Activated CD4-positive, alpha-beta T cell treated with anti-CD3 and anti-CD28 coated beads, Interleukin-2, amount 10 ng/mL, durations not matched to agents 24 days and 14 days (primary cell): ENCODE results near the gene CYFIP1. TPM values are rescaled to one million over a fixed set of nuclear protein-coding genes. Genes with fewer than 3 reads are reported as not detected.

ENCODE experiments used
- DNase-seq: peaks from one replicate; pipeline ENCODE4 v3.0.0; 2022
- H3K27ac Mint-ChIP-seq: one replicate; pipeline ENCODE4 v1.8.0; 2022; ENCODE audit warnings: mild to moderate bottlenecking, mixed read lengths
- H3K27me3 Mint-ChIP-seq: one replicate; pipeline ENCODE4 v1.8.0; 2022; ENCODE audit warnings: mixed read lengths
- H3K36me3 Mint-ChIP-seq: one replicate; pipeline ENCODE4 v1.8.0; 2022; ENCODE audit warnings: low read depth, mild to moderate bottlenecking, mixed read lengths
- H3K4me1 Mint-ChIP-seq: one replicate; pipeline ENCODE4 v1.8.0; 2021; ENCODE audit warnings: mixed read lengths
- H3K4me3 Mint-ChIP-seq: one replicate; pipeline ENCODE4 v1.8.0; 2022; ENCODE audit warnings: mild to moderate bottlenecking, moderate library complexity, mixed read lengths
- H3K9me3 Mint-ChIP-seq: one replicate; pipeline ENCODE4 v1.8.0; 2021; ENCODE audit warnings: mixed read lengths
- intact Hi-C: fragments of 100-400 bp; cut with micrococcal nuclease; formaldehyde crosslinking; loops from one replicate; pipeline ENCODE4 v1.15.1; 2023
- total RNA-seq: library from RNA; stranded (reverse); gene quantifications from 2 replicates; pipeline ENCODE4 v1.2.3, GENCODE V29; 2022

CYFIP1 gene
- total RNA-seq, 1 donor from 2014 or later: 60.8 TPM

- intact Hi-C loops: no loop called here
- no peak overlapping the region for H3K4me3 Mint-ChIP-seq
- no peaks in the 10 kb centered on the region for H3K9me3 Mint-ChIP-seq
- peaks cover 13% of the 10 kb centered on the region for H3K36me3 Mint-ChIP-seq
- DNase-seq: no peak
- no peak overlapping the region for H3K27ac Mint-ChIP-seq
- no peaks in the 10 kb centered on the region for H3K27me3 Mint-ChIP-seq
- H3K4me1 Mint-ChIP-seq: peaks cover 1% of the 10 kb centered on the region
Measured at GRCh38 chr15:22931784-22932536, 48.2 kb downstream of the CYFIP1 start.

DNA sequence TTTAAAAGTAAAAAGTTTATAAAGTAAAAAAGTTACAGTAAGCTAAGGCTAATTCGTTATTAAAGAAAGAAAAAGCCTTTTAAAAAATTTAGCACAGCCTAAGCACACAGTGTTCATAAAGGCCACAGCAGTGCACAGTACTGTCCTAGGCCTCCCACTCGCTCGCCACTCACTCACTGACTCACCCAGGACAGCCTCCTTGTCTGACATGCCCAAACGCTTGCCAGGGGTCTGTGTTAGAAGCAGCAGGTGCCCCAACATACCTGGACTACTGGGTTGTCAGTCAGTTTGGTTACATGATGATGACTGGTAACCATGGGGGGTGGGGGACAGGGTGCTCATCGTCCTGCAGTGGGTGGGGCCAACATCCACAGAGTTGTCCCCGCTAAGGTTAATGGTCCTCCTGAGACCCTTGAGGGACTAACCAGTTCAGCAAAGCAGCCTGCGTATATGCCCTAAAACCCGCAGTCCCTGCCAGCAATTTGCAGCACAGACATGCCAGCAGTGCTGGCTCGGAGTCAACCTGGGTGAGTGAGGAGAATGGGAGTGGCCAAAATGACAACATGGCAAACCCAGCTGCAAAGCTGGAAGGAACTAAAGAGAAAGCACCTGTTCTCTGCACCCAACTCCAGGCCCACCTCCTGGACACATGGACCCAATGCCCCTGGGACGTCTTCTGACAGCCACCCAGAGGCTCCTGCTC, 49.2 kb downstream of the CYFIP1 start:
- intact Hi-C loops: no loop called here
- H3K4me3 Mint-ChIP-seq: no peak overlapping the region
- peaks cover 9% of the 10 kb centered on the region for H3K36me3 Mint-ChIP-seq
- H3K9me3 Mint-ChIP-seq: no peaks in the 10 kb centered on the region
- H3K4me1 Mint-ChIP-seq: no peaks in the 10 kb centered on the region
- no peaks in the 10 kb centered on the region for H3K27me3 Mint-ChIP-seq
- DNase-seq: no peak
- no peak overlapping the region for H3K27ac Mint-ChIP-seq

- Mint-ChIP-seq H3K36me3 (peaks cover 10% of the 10 kb centered on the region), H3K4me3 (no peak overlapping the region), H3K27me3 (no peaks in the 10 kb centered on the region), H3K9me3 (no peaks in the 10 kb centered on the region), H3K27ac (no peak overlapping the region), H3K4me1 (no peaks in the 10 kb centered on the region)
- intact Hi-C loops: no loop called here
- DNase-seq: no peak
Measured at GRCh38 chr15:22927761-22928160, 52.4 kb downstream of the CYFIP1 start.

- intact Hi-C loops: no loop called here
- Mint-ChIP-seq H3K27me3 (no peaks in the 10 kb centered on the region), H3K36me3 (peaks cover 7% of the 10 kb centered on the region), H3K4me3 (no peak overlapping the region), H3K9me3 (no peaks in the 10 kb centered on the region), H3K27ac (no peak overlapping the region), H3K4me1 (no peaks in the 10 kb centered on the region)
- no peak for DNase-seq
Measured at GRCh38 chr15:22925875-22926274, 54.3 kb downstream of the CYFIP1 start.

GRCh38 chr15:22922003-22922402, 58.2 kb downstream of the CYFIP1 start:
- no peak for DNase-seq
- intact Hi-C loops: no loop called here
- H3K9me3 Mint-ChIP-seq: no peaks in the 10 kb centered on the region
- H3K4me1 Mint-ChIP-seq: no peaks in the 10 kb centered on the region
- H3K36me3 Mint-ChIP-seq: peaks cover 5% of the 10 kb centered on the region
- no peaks in the 10 kb centered on the region for H3K27me3 Mint-ChIP-seq
- H3K4me3 Mint-ChIP-seq: no peak overlapping the region
- no peak overlapping the region for H3K27ac Mint-ChIP-seq

- no peak for DNase-seq
- intact Hi-C loops: no loop called here
- no peak overlapping the region for H3K4me3 Mint-ChIP-seq
- H3K36me3 Mint-ChIP-seq: peaks cover 8% of the 10 kb centered on the region
- no peaks in the 10 kb centered on the region for H3K27me3 Mint-ChIP-seq
- H3K9me3 Mint-ChIP-seq: no peaks in the 10 kb centered on the region
- H3K4me1 Mint-ChIP-seq: no peaks in the 10 kb centered on the region
- no peak overlapping the region for H3K27ac Mint-ChIP-seq
Measured at GRCh38 chr15:22919171-22919570, 61.0 kb downstream of the CYFIP1 start.

GRCh38 chr15:22918596-22919140, 61.5 kb downstream of the CYFIP1 start:
- Mint-ChIP-seq H3K27ac (no peak overlapping the region), H3K27me3 (no peaks in the 10 kb centered on the region), H3K36me3 (peaks cover 8% of the 10 kb centered on the region), H3K9me3 (no peaks in the 10 kb centered on the region), H3K4me1 (no peaks in the 10 kb centered on the region), H3K4me3 (no peak overlapping the region)
- intact Hi-C loops: no loop called here
- DNase-seq: no peak

DNA sequence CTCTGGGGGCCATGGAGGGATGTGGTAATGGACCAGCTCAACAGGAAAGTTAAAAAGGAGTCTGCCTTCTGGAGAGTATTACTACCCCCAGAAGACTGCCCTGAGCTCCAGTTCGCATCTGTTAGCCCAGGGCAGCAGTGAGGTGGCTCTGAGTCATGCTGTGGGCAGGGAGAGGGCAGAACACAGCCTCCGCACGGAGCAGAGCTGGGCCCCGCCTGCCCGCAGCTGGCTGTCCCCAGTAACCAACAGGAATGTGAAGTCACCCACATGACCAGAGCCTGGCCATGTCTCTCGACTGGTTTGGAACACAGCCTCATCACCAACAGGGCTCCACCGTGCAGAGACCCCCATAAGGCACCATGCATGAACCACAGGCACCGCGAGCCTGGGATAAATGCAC, 62.1 kb downstream of the CYFIP1 start:
- no peaks in the 10 kb centered on the region for H3K9me3 Mint-ChIP-seq
- intact Hi-C loops: no loop called here
- H3K4me3 Mint-ChIP-seq: no peak overlapping the region
- peaks cover 7% of the 10 kb centered on the region for H3K36me3 Mint-ChIP-seq
- no peaks in the 10 kb centered on the region for H3K27me3 Mint-ChIP-seq
- H3K27ac Mint-ChIP-seq: no peak overlapping the region
- no peaks in the 10 kb centered on the region for H3K4me1 Mint-ChIP-seq
- DNase-seq: no peak

GRCh38 chr15:22917556-22917955, 62.6 kb downstream of the CYFIP1 start:
- Mint-ChIP-seq H3K36me3 (peaks cover 9% of the 10 kb centered on the region), H3K27ac (no peak overlapping the region), H3K4me3 (no peak overlapping the region), H3K27me3 (no peaks in the 10 kb centered on the region), H3K9me3 (no peaks in the 10 kb centered on the region), H3K4me1 (no peaks in the 10 kb centered on the region)
- intact Hi-C loops: no loop called here
- DNase-seq: no peak

DNA sequence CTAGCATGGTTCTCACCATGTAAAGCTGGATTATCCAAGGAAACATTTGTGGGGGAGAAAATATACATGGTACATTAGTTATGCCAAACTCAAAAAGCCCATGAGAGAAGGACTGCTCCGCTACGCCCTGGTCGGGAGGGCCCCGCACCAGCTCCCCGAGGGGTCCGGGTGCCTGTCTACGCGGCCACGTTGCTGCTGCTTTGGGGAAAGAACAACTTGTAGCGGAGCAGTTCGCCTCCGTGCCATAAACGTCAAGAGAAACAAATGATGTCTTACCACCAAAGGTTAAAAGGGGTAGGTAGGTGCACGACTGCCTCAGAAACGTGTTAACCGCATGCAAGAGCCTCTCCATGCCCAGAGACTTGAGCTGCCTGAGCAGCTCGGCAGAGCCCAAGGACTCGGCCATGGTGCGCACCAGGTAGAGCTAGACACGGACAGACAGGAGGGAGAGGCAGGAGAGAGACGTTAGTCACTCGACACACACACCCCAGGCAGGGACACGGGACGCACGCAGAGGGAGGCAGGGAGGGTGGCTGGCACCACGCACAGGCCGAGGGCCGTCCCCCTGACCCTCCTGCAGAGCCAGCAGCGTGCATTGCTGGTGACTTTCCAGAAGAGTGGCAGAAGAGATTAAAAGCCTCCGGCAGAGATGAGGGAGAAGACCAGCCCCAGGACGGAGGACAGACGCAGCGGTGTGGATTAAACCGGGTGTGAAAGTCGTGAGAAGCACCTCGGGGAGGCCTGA, 63.4 kb downstream of the CYFIP1 start:
- Mint-ChIP-seq H3K4me1 (no peaks in the 10 kb centered on the region), H3K9me3 (no peaks in the 10 kb centered on the region), H3K27ac (no peak overlapping the region), H3K27me3 (no peaks in the 10 kb centered on the region), H3K4me3 (no peak overlapping the region), H3K36me3 (peaks cover 7% of the 10 kb centered on the region)
- intact Hi-C loops: no loop called here
- DNase-seq: no peak

- H3K27me3 Mint-ChIP-seq: no peaks in the 10 kb centered on the region
- no peak overlapping the region for H3K27ac Mint-ChIP-seq
- H3K36me3 Mint-ChIP-seq: peaks cover 7% of the 10 kb centered on the region
- DNase-seq: no peak
- intact Hi-C loops: no loop called here
- no peak overlapping the region for H3K4me3 Mint-ChIP-seq
- no peaks in the 10 kb centered on the region for H3K4me1 Mint-ChIP-seq
- H3K9me3 Mint-ChIP-seq: no peaks in the 10 kb centered on the region
Measured at GRCh38 chr15:22915866-22916515, 64.2 kb downstream of the CYFIP1 start.

- intact Hi-C loops: no loop called here
- no peaks in the 10 kb centered on the region for H3K4me1 Mint-ChIP-seq
- no peaks in the 10 kb centered on the region for H3K27me3 Mint-ChIP-seq
- no peaks in the 10 kb centered on the region for H3K9me3 Mint-ChIP-seq
- H3K4me3 Mint-ChIP-seq: no peak overlapping the region
- no peak for DNase-seq
- no peak overlapping the region for H3K27ac Mint-ChIP-seq
- H3K36me3 Mint-ChIP-seq: peaks cover 17% of the 10 kb centered on the region
Measured at GRCh38 chr15:22913646-22914380, 66.4 kb downstream of the CYFIP1 start.

GRCh38 chr15:22912256-22912655, 67.9 kb downstream of the CYFIP1 start:
- no peak for DNase-seq
- peaks cover 24% of the 10 kb centered on the region for H3K36me3 Mint-ChIP-seq

More at GRCh38 chr15:22912256-22912655, 67.9 kb downstream of the CYFIP1 start:
- Mint-ChIP-seq H3K27ac (no peak overlapping the region), H3K27me3 (no peaks in the 10 kb centered on the region), H3K4me3 (no peak overlapping the region), H3K4me1 (no peaks in the 10 kb centered on the region), H3K9me3 (no peaks in the 10 kb centered on the region)
- intact Hi-C loops: no loop called here
